Measurements from ENCODE around the gene SLC38A8.

- TF ChIP-seq CTCF (IDR thresholded peaks at IDR 0.05; ENCODE audit: low read depth, low read length, poor library complexity, severe bottlenecking) (no peak), EZH2phosphoT487 (IDR thresholded peaks at IDR 0.05; ENCODE audit: borderline replicate concordance, low read length) (no peak)
These were observed 17.6 kb upstream of the SLC38A8 start for GRCh38 chr16:84059946-84060901.

Measured in DOHH2 (cell line).